Neural progenitor cell (in vitro differentiated cells): Measurements from ENCODE around the gene CYP2S1. TPM values are rescaled to one million over a fixed set of nuclear protein-coding genes. Genes with fewer than 3 reads are reported as not detected.

ENCODE experiments used
- DNase-seq: peaks from one replicate; pipeline ENCODE4 v3.0.0-alpha.2; 2016; ENCODE audit warnings: low spot score
- H2AFZ ChIP-seq: fragments of 200-600 bp; sonication (generic); replicated peaks from 2 replicates; pipeline ENCODE4 v1.6.1; 2016; ENCODE audit warnings: antibody characterized with exemption
- H3F3A ChIP-seq: fragments of 200-600 bp; sonication (generic); 2 replicates; pipeline ENCODE4 v1.6.1; 2016; ENCODE audit warnings: antibody characterized with exemption, low read depth
- H3K27ac ChIP-seq: fragments of 200-600 bp; sonication (generic); 2 replicates; pipeline ENCODE4 v1.5.1; 2016; ENCODE audit warnings: mild to moderate bottlenecking
- H3K27me3 ChIP-seq: fragments of 200-600 bp; sonication (generic); 2 replicates; pipeline ENCODE4 v1.6.1; 2016; ENCODE audit warnings: mild to moderate bottlenecking, moderate library complexity
- H3K36me3 ChIP-seq: fragments of 200-600 bp; sonication (generic); 2 replicates; pipeline ENCODE4 v1.5.1; 2016
- H3K4me1 ChIP-seq: fragments of 200-600 bp; sonication (generic); 2 replicates; pipeline ENCODE4 v1.6.1; 2016; ENCODE audit warnings: mixed run types
- H3K4me2 ChIP-seq: fragments of 200-600 bp; sonication (generic); 2 replicates; pipeline ENCODE4 v1.6.1; 2016
- H3K4me3 ChIP-seq: fragments of 200-600 bp; sonication (generic); 2 replicates; pipeline ENCODE4 v1.5.1; 2016
- H3K79me2 ChIP-seq: fragments of 200-600 bp; sonication (generic); 2 replicates; pipeline ENCODE4 v1.6.1; 2016; ENCODE audit warnings: low read depth
- H3K9ac ChIP-seq: fragments of 200-600 bp; sonication (generic); 2 replicates; pipeline ENCODE4 v1.6.1; 2016
- H3K9me3 ChIP-seq: fragments of 200-600 bp; sonication (generic); 2 replicates; pipeline ENCODE4 v1.5.1; 2016; ENCODE audit warnings: low read depth
- H4K20me1 ChIP-seq: fragments of 200-600 bp; sonication (generic); 2 replicates; pipeline ENCODE4 v1.6.1; 2016; ENCODE audit warnings: low read depth
- H3K27ac Mint-ChIP-seq: 3 replicates; pipeline ENCODE4 v1.8.0; 2021; ENCODE audit warnings: mixed read lengths
- H3K27me3 Mint-ChIP-seq: 2 replicates; pipeline ENCODE4 v1.8.0; 2022; ENCODE audit warnings: low read depth, mild to moderate bottlenecking, inconsistent platforms, moderate library complexity, mixed read lengths; ENCODE audit not compliant: insufficient read depth
- H3K36me3 Mint-ChIP-seq: 3 replicates; pipeline ENCODE4 v1.8.0; 2021; ENCODE audit warnings: mixed read lengths
- H3K4me1 Mint-ChIP-seq: 3 replicates; pipeline ENCODE4 v1.8.0; 2021; ENCODE audit warnings: mixed read lengths
- H3K4me3 Mint-ChIP-seq: 3 replicates; pipeline ENCODE4 v1.8.0; 2021; ENCODE audit warnings: mild to moderate bottlenecking, moderate library complexity, mixed read lengths
- H3K9me3 Mint-ChIP-seq: 3 replicates; pipeline ENCODE4 v1.8.0; 2020; ENCODE audit warnings: mixed read lengths
- EZH2 ChIP-seq: fragments of 200-600 bp; sonication (generic); IDR thresholded peaks from 2 replicates; pipeline ENCODE4 v1.6.1; 2017; ENCODE audit warnings: antibody characterized with exemption, mild to moderate bottlenecking, moderate library complexity
- EZH2phosphoT487 ChIP-seq: fragments of 200-600 bp; sonication (generic); IDR thresholded peaks from 2 replicates; pipeline ENCODE4 v1.6.1; 2017; ENCODE audit warnings: antibody characterized with exemption
- total RNA-seq: library from RNA; depleted of rRNA; stranded (reverse); fragments of >200 nt; gene quantifications from 2 replicates; pipeline ENCODE4 v1.2.3, GENCODE V29; 2015; ENCODE audit warnings: low replicate concordance
- TF ChIP-seq, protein P1 (sequence below): fragments of 200-600 bp; sonication (generic); IDR thresholded peaks from 2 replicates; pipeline ENCODE4 v1.5.1; 2017; ENCODE audit warnings: antibody characterized with exemption, mild to moderate bottlenecking

Gene CYP2S1
- total RNA-seq, 1 donor from 2014 or later = 2.0 TPM

GRCh38 chr19:41230067-41230857 is 37.2 kb downstream of the CYP2S1 start:
- Mint-ChIP-seq H3K27me3 (peaks cover 4% of the 10 kb centered on the region), H3K27ac (no peak overlapping the region), H3K36me3 (no peaks in the 10 kb centered on the region), H3K4me1 (peaks cover 15% of the 10 kb centered on the region), H3K4me3 (no peak overlapping the region), H3K9me3 (no peaks in the 10 kb centered on the region)
- no peak overlapping the region for H3K9ac ChIP-seq
- TF ChIP-seq EZH2 (no peak), EZH2phosphoT487 (no peak)
- TF ChIP-seq, protein P1, sequence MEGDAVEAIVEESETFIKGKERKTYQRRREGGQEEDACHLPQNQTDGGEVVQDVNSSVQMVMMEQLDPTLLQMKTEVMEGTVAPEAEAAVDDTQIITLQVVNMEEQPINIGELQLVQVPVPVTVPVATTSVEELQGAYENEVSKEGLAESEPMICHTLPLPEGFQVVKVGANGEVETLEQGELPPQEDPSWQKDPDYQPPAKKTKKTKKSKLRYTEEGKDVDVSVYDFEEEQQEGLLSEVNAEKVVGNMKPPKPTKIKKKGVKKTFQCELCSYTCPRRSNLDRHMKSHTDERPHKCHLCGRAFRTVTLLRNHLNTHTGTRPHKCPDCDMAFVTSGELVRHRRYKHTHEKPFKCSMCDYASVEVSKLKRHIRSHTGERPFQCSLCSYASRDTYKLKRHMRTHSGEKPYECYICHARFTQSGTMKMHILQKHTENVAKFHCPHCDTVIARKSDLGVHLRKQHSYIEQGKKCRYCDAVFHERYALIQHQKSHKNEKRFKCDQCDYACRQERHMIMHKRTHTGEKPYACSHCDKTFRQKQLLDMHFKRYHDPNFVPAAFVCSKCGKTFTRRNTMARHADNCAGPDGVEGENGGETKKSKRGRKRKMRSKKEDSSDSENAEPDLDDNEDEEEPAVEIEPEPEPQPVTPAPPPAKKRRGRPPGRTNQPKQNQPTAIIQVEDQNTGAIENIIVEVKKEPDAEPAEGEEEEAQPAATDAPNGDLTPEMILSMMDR = no peak
- H3K4me1 ChIP-seq = peaks cover 4% of the 10 kb centered on the region
- H3K36me3 ChIP-seq = no peaks in the 10 kb centered on the region
- peaks cover 6% of the 10 kb centered on the region for H3F3A ChIP-seq
- H3K79me2 ChIP-seq = no peaks in the 10 kb centered on the region
- no peaks in the 10 kb centered on the region for H3K27me3 ChIP-seq
- DNase-seq = no peak
- no peaks in the 10 kb centered on the region for H3K9me3 ChIP-seq
- H3K4me2 ChIP-seq = no peak overlapping the region
- H4K20me1 ChIP-seq = no peaks in the 10 kb centered on the region
- no peak overlapping the region for H2AFZ ChIP-seq
- no peak overlapping the region for H3K4me3 ChIP-seq
- H3K27ac ChIP-seq = no peak overlapping the region

DNA sequence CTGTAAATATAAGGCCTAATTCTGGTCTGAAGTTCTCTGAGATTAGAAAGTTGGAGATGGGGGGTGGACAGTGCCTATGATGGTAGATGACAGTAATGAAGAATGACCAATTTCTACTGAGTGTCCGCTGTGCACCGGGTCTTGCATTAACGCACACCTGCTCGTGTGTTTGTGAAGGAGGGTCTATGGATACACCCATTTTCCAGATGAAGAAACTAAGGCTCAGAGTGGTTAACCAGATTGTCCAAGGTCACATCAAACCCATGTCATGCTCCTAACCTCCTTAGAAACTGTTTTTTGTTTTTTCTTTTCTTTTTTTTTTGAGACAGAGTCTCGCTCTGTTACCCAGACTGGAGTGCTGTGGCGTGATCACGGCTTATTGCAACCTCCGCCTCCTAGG is 39.7 kb downstream of the CYP2S1 start:
- H3K4me2 ChIP-seq = no peak overlapping the region
- peak overlapping the region; percentile 9 for H3K27ac Mint-ChIP-seq

GRCh38 chr19:41233748-41234240 is 40.8 kb downstream of the CYP2S1 start:
- H3K27ac Mint-ChIP-seq = peak overlapping the region; percentile 18
- Histone ChIP-seq H3K4me3 (no peak overlapping the region), H4K20me1 (no peaks in the 10 kb centered on the region), H3K4me2 (no peak overlapping the region), H3K36me3 (no peaks in the 10 kb centered on the region), H3K9me3 (no peaks in the 10 kb centered on the region), H3K27me3 (no peaks in the 10 kb centered on the region), H3F3A (no peaks in the 10 kb centered on the region), H3K27ac (no peak overlapping the region), H2AFZ (no peak overlapping the region), H3K9ac (no peak overlapping the region), H3K4me1 (no peaks in the 10 kb centered on the region), H3K79me2 (no peaks in the 10 kb centered on the region)
- no peaks in the 10 kb centered on the region for H3K36me3 Mint-ChIP-seq
- H3K9me3 Mint-ChIP-seq = no peaks in the 10 kb centered on the region
- no peak for TF ChIP-seq EZH2
- no peak for TF ChIP-seq EZH2phosphoT487
- no peak for DNase-seq
- no peaks in the 10 kb centered on the region for H3K4me1 Mint-ChIP-seq
- H3K4me3 Mint-ChIP-seq = no peak overlapping the region
- no peaks in the 10 kb centered on the region for H3K27me3 Mint-ChIP-seq

More for the DNA sequence above, 39.7 kb downstream of the CYP2S1 start:
- no peak for DNase-seq
- Histone ChIP-seq H3K4me1 (no peaks in the 10 kb centered on the region), H3K79me2 (no peaks in the 10 kb centered on the region), H2AFZ (no peak overlapping the region), H3K36me3 (no peaks in the 10 kb centered on the region), H3K27me3 (no peaks in the 10 kb centered on the region), H3K4me3 (no peak overlapping the region), H3F3A (no peaks in the 10 kb centered on the region), H3K9ac (no peak overlapping the region), H3K9me3 (no peaks in the 10 kb centered on the region), H3K27ac (no peak overlapping the region), H4K20me1 (no peaks in the 10 kb centered on the region)
- Mint-ChIP-seq H3K27me3 (no peaks in the 10 kb centered on the region), H3K4me1 (no peaks in the 10 kb centered on the region), H3K4me3 (no peak overlapping the region), H3K36me3 (no peaks in the 10 kb centered on the region), H3K9me3 (no peaks in the 10 kb centered on the region)
- TF ChIP-seq EZH2phosphoT487 (no peak), EZH2 (no peak)
- TF ChIP-seq, protein P1 = no peak
